ENCODE data around the gene SLC35F1. TPM values are rescaled to one million over a fixed set of nuclear protein-coding genes. Genes with fewer than 3 reads are reported as not detected.

Gene SLC35F1
- total RNA-seq, 1 donor from 2014 or later = 4.5 TPM

GRCh38 chr6:118168421-118168820 lies 261.4 kb downstream of the SLC35F1 start:
- no peak for TF ChIP-seq CTCF (IDR thresholded peaks at IDR 0.05; ENCODE audit: unreplicated experiment)
- H3K27ac Mint-ChIP-seq = no peak overlapping the region
- H3K36me3 Mint-ChIP-seq (ENCODE audit: insufficient read depth) = peaks cover under 1% of the 10 kb centered on the region
- no peak overlapping the region for H3K4me3 Mint-ChIP-seq (ENCODE audit: low read depth)
- no peaks in the 10 kb centered on the region for H3K27me3 Mint-ChIP-seq
- no peak for DNase-seq (ENCODE audit: low spot score, unreplicated experiment)
- peaks cover 5% of the 10 kb centered on the region for H3K9me3 Mint-ChIP-seq (ENCODE audit: low read depth)
- H3K4me1 Mint-ChIP-seq (ENCODE audit: low read depth) = no peaks in the 10 kb centered on the region

GRCh38 chr6:118171852-118172251 lies 264.8 kb downstream of the SLC35F1 start:
- Mint-ChIP-seq H3K27me3 (no peaks in the 10 kb centered on the region), H3K4me3 (ENCODE audit: low read depth) (no peak overlapping the region), H3K27ac (no peak overlapping the region), H3K9me3 (ENCODE audit: low read depth) (peaks cover 17% of the 10 kb centered on the region), H3K36me3 (ENCODE audit: insufficient read depth) (peaks cover 5% of the 10 kb centered on the region), H3K4me1 (ENCODE audit: low read depth) (no peaks in the 10 kb centered on the region)
- no peak for DNase-seq (ENCODE audit: low spot score, unreplicated experiment)
- no peak for TF ChIP-seq CTCF (IDR thresholded peaks at IDR 0.05; ENCODE audit: unreplicated experiment)

- H3K36me3 Mint-ChIP-seq (ENCODE audit: insufficient read depth) = peaks cover 5% of the 10 kb centered on the region
Measured at GRCh38 chr6:118174071-118174470, 267.0 kb downstream of the SLC35F1 start.

GRCh38 chr6:118177720-118178119 lies 270.7 kb downstream of the SLC35F1 start:
- no peak overlapping the region for H3K27ac Mint-ChIP-seq
- H3K36me3 Mint-ChIP-seq (ENCODE audit: insufficient read depth) = peaks cover 5% of the 10 kb centered on the region
- no peak for DNase-seq (ENCODE audit: low spot score, unreplicated experiment)
- H3K4me1 Mint-ChIP-seq (ENCODE audit: low read depth) = no peaks in the 10 kb centered on the region
- TF ChIP-seq CTCF (IDR thresholded peaks at IDR 0.05; ENCODE audit: unreplicated experiment) = no peak
- H3K4me3 Mint-ChIP-seq (ENCODE audit: low read depth) = no peak overlapping the region
- peaks cover 17% of the 10 kb centered on the region for H3K9me3 Mint-ChIP-seq (ENCODE audit: low read depth)
- no peaks in the 10 kb centered on the region for H3K27me3 Mint-ChIP-seq

More at GRCh38 chr6:118174071-118174470, 267.0 kb downstream of the SLC35F1 start:
- Mint-ChIP-seq H3K9me3 (ENCODE audit: low read depth) (peaks cover 17% of the 10 kb centered on the region), H3K27ac (no peak overlapping the region), H3K27me3 (no peaks in the 10 kb centered on the region), H3K4me1 (ENCODE audit: low read depth) (no peaks in the 10 kb centered on the region), H3K4me3 (ENCODE audit: low read depth) (no peak overlapping the region)
- no peak for TF ChIP-seq CTCF (IDR thresholded peaks at IDR 0.05; ENCODE audit: unreplicated experiment)
- DNase-seq (ENCODE audit: low spot score, unreplicated experiment) = no peak

GRCh38 chr6:118179048-118179447 lies 272.0 kb downstream of the SLC35F1 start:
- Mint-ChIP-seq H3K36me3 (ENCODE audit: insufficient read depth) (peaks cover 2% of the 10 kb centered on the region), H3K9me3 (ENCODE audit: low read depth) (peaks cover 7% of the 10 kb centered on the region), H3K4me3 (ENCODE audit: low read depth) (no peak overlapping the region), H3K4me1 (ENCODE audit: low read depth) (no peaks in the 10 kb centered on the region), H3K27me3 (no peaks in the 10 kb centered on the region), H3K27ac (no peak overlapping the region)
- DNase-seq (ENCODE audit: low spot score, unreplicated experiment) = no peak
- no peak for TF ChIP-seq CTCF (IDR thresholded peaks at IDR 0.05; ENCODE audit: unreplicated experiment)

Measured in progenitor cell of endocrine pancreas (in vitro differentiated cells).